Activated CD4-positive, CD25-positive, alpha-beta regulatory T cell treated with anti-CD3 and anti-CD28 coated beads, Interleukin-2, amount 50 U/mL, for 24 hours (primary cell): ENCODE measurements around the gene SWT1.
"Not testable (repeated sequence)": the region's sequence is repeated elsewhere in the genome, so short reads cannot be mapped to it uniquely, and the experiment has no call there.

ENCODE experiments used
- ATAC-seq, 2 donors: fragments of 150-1000 bp; cut with Tn5 transposase; one replicate each; pipeline ENCODE4 v1.10.0; 2021; ENCODE audit warnings: mild to moderate bottlenecking in 1 of 2, moderate library complexity in 1 of 2

The SWT1 gene

DNA sequence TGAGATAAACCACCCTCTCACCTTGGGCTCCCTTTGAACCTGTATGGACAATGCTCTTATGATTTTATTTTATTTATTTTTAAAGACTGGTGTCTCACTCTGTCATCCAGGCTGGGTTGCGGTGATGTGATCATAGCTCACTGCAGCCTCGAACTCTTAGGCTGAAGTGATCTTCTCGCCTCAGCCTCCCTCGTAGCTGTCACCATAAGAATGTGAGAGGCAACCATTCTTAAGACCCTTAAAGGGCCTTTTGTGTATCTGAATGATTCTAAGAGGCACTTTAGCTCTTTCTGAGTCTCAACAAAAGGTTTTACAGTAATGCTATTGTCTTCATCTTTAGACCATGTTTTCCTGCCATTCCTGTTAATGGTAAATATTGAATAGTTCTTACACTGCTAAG lies 93.1 kb downstream of the SWT1 start:
- ATAC-seq = no peak

DNA sequence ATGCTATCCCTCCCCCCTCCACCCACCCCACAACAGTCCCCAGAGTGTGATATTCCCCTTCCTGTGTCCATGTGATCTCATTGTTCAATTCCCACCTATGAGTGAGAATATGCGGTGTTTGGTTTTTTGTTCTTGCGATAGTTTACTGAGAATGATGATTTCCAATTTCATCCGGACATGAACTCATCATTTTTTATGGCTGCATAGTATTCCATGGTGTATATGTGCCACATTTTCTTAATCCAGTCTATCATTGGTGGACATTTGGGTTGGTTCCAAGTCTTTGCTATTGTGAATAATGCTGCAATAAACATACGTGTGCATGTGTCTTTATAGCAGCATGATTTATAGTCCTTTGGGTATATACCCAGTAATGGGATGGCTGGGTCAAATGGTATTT lies 95.0 kb downstream of the SWT1 start:
- ATAC-seq = not testable (repeated sequence)

DNA sequence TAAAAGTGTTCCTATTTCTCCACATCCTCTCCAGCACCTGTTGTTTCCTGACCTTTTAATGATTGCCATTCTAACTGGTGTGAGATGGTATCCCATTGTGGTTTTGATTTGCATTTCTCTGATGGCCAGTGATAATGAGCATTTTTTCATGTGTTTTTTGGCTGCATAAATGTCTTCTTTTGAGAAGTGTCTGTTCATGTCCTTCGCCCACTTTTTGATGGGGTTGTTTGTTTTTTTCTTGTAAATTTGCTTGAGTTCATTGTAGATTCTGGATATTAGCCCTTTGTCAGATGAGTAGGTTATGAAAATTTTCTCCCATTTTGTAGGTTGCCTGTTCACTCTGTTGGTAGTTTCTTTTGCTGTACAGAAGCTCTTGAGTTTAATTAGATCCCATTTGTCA lies 95.4 kb downstream of the SWT1 start:
- not testable (repeated sequence) for ATAC-seq

DNA sequence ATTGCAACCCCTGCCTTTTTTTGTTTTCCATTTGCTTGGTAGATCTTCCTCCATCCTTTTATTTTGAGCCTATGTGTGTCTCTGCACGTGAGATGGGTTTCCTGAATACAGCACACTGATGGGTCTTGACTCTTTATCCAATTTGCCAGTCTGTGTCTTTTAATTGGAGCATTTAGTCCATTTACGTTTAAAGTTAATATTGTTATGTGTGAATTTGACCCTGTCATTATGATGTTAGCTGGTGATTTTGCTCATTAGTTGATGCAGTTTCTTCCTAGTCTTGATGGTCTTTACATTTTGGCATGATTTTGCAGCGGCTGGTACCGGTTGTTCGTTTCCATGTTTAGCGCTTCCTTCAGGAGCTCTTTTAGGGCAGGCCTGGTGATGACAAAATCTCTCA lies 98.6 kb downstream of the SWT1 start:
- ATAC-seq = not testable (repeated sequence)

DNA sequence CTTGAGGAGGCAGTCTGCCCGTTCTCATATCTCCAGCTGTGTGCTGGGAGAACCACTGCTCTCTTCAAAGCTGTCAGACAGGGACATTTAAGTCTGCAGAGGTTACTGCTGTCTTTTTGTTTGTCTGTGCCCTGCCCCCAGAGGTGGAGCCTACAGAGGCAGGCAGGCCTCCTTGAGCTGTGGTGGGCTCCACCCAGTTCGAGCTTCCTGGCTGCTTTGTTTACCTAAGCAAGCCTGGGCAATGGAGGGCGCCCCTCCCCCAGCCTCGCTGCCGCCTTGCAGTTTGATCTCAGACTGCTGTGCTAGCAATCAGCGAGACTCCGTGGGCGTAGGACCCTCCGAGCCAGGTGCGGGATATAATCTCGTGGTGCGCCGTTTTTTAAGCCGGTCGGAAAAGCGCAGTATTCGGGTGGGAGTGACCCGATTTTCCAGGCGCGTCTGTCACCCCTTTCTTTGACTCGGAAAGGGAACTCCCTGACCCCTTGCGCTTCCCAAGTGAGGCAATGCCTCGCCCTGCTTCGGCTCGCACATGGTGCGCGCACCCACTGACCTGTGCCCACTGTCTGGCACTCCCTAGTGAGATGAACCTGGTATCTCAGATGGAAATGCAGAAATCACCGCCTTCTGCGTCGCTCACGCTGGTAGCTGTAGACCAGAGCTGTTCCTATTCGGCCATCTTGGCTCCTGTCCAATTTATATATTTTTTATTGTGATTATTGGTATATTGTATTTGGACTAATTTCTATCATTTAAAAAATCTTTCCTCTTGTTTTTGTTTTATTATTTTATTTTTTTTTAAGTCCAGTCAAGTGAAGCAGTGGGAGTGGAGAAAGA lies 100.4 kb downstream of the SWT1 start:
- ATAC-seq = not testable (repeated sequence)

DNA sequence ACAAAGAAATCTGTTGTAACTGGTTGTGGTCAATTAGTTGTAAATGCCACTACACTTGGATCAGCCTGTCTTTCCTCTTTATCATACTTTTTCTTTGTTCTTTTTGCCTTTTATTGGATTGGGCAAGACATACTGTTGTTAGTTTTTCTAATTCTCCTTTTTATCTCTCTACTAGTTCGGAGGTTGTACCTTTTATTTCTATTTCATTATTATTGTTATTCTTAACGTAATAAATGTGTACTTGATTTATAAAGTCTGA lies 100.9 kb downstream of the SWT1 start:
- ATAC-seq = no peak

DNA sequence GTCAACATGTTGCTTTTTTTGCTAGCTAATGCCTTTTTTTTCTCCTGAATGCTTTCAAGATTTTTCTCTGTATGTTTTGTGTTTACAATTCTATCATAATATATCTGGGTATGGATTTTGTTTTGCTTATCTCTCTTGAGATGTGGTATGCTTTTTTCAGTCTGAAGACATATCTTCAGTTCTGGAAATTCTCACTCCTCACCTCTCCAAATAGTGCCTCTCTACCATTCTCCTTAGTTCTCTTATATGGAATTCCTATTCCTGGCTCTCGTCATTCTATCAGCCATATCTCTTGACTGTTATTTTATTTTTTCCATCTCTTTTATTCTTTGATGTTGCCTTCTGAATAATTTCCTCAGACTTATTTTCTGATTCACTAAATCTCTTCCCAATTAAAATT lies 101.7 kb downstream of the SWT1 start:
- no peak for ATAC-seq

DNA sequence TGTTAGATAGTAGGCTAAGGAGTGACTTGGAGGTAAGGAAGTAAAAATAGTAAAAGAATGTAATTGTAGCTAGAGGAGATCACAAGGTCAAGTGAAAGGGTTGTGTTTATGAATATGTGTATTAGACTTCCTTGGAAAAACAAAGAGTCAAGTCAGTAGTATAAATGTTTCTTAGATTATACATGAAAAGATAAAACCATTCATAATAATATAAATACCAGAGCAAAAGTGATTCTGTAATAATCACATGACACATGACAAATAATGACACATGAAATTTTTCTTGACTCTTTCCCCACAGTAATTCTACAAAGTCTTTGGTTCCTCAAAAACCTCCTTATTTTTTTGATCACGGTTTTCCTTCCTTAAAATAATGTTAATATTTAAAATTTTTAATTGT lies 103.6 kb downstream of the SWT1 start:
- ATAC-seq = no peak

DNA sequence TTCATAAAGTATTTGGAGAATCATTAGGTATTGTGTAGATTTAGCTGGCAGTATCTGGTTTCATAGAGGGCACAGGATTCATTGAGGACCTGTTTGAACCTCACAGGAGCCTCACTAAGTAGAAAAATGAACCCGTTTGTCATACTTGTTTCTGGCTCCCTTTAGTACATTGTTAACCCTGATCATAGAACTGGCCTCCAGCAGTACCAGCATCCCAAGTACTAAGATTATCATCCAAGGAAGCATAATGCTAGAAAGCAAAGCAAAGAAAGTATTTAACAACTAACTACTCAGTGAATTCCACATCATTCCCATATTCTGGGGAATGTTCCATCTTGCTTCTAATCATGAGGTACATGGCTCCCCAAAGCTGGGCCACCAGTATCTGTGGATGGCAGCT lies 105.2 kb downstream of the SWT1 start:
- ATAC-seq = no peak

DNA sequence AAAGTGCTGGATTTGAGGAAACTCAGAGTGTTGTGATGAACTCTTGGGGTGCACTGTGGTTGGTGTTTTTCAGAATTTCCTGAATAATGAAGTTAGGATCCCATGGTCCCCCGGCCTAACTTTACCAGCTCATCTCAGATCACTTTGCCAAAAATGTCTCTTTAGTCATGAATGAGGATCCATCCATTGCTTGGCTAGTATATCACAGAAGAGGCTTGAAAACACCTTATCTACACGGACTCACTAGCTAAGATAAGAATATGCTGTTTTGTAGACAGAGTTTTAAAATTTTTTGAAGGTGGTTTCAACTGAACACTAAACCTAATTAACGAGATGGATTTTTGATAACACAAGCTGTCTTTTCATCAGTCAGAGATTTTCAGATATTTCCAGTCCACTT lies 106.3 kb downstream of the SWT1 start:
- ATAC-seq = no peak

DNA sequence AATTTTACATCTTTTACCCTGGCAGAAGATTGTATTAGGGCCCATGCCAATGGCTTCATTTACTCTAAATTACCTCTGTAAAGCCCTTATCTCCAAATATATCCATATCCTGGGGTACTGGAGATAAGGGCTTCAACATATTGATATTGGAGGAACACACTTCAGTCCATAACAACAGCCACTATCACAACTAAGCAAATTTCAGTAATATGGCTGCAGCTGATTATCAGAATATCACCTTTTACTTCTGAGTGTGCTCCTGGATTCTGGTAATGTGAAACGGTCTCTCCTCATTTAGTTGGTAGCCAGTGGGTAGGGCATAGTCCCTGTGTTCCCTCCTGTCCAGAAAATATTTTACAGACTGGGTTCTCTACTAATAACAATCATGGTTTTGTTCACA lies 106.8 kb downstream of the SWT1 start:
- ATAC-seq = no peak

DNA sequence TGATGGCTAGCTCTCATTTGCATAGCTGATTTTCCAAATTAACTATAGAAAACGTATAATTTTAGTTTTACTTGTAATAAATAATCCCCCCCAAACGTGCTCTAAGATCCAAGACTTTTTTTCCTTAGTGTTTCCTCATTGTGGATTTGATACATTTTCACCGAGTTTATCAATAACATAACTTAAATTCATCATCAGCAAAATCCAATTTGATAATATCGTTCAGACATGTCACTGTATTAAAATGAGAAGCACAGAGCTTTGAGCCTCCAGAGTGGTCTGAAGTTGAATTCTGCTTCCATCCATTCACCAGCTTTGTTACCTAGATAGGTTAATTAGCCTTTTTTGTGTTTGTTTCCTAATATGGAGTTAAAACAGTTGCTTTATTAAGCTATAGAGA lies 108.3 kb downstream of the SWT1 start:
- no peak for ATAC-seq

DNA sequence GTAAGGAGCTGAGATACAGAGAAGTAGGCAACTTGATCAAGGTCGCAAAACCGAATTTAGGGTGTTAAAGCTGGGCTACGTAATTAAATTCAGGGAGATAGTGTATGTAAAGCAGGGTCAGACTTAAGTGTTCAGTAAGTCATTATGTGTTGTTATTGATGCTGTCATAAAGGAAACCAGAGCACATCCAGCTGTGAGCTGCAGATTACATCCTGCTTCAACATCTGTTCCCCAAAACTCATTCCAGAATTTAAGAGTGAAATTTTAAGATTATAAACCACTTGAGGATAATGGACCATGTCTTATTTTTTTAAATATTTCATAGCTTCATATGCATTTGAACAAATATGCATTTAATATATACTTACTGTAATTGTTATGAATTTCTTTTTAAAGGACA lies 110.3 kb downstream of the SWT1 start:
- no peak for ATAC-seq

DNA sequence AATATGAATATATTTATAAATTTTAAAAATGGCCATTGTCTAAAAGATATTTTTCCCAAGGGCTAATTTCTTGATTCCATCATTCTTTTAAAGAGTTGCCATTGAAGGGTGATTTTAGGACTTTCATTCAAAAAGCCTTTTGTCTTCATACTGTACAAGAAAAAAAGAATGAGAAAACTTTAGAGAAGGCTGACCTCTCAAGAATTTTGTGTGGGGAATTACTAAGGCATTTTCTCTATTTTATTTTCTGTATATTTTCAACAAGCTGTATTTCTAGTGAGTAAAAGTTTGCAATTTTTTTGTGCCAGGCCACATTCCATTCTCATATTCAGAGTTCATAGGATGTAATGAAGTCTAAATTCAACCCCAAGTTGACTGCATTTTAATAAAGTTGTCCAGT lies 110.7 kb downstream of the SWT1 start:
- no peak for ATAC-seq

DNA sequence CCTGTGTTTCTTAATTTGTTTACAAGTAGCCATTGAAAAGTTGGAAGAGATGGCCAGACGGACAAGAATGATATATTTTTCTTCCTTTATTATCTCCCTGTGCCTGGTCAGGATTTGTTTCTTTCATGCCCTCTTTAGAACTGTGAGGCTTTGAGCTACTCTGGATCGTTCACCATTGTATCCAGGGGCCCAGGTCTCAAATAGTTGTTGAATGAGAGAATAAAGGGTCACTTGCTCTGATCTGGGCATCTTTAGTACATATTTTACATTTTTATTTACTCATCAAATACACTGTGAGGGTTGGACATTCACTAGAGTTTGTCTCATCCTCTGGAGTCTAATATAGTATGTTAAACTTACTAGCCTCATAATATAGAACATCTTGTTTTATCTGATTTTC lies 111.4 kb downstream of the SWT1 start:
- no peak for ATAC-seq

DNA sequence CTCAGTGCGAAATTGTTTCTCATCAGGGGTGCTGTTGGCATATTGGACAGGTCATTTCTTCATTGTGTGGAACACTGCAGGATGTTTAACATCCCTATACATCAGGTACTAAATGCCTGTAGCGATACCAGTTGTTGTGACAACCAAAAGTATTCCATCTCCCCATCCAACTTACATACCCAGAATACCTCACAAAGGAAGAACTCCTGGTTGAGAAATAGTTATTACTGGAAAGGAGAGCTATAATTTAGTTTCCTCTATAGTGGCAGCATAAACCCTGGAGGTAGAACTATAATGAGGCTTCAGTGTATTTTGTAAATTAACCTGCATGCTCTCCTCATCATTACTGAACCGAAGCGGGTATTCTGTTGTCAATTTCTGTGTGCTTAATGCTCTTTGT lies 115.0 kb downstream of the SWT1 start:
- ATAC-seq = no peak

DNA sequence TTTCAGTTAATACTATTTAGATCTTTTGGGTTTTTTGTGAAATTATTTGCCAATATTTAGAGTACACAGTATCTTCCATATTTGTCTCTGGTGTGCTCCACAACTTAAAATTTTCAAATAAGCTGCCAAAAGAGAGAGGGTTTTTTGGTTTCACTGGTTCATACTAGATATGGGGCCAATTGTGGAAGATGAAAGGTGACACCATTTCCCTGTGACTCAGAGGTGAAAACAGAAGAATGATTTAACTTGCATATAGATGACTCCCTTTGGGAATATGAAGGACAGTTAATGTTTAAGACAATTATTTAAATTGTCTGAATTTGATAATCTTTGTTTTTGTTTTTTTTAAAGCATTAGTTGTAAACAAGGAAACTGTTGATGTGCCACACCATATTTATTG lies 122.6 kb downstream of the SWT1 start:
- ATAC-seq = no peak

DNA sequence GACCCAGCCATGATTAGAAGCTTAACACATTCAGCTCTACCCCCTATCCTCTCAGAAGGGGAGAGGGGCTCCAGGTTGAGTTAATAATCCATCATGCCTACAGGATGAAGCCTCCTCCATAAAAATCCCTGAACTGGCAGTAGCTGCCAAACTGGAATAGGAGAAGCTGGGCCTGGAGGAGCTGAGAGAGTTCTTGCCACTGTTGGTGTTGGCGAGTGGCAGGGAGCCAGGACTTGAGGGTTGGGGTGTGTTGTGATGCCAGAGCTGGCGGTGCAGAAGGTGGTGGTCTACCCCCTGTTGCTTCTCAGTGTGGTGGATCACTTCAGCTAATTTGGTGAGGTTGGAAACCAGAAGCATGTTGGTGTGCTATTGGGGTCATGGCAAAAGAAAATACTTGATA lies 123.6 kb downstream of the SWT1 start:
- no peak for ATAC-seq

DNA sequence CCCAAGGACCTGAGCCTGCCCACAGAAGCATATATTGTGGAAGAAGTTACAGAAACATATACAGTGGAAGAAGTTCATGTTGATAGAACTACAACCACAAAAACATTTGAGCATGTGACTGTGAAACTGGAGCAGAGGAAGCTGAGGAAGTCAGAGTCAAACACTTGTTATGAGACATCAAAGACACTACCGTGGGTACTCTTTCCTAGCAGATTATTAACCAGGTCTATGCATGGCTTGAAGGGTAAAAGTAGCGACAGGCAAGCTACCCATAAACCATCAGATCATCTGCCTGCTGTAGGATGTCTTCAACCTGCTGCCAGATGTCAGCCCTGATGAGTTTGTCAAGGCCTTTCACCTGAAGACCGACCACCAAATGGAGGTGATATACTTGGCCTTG lies 124.3 kb downstream of the SWT1 start:
- peak; percentile 72 to 76 for ATAC-seq

DNA sequence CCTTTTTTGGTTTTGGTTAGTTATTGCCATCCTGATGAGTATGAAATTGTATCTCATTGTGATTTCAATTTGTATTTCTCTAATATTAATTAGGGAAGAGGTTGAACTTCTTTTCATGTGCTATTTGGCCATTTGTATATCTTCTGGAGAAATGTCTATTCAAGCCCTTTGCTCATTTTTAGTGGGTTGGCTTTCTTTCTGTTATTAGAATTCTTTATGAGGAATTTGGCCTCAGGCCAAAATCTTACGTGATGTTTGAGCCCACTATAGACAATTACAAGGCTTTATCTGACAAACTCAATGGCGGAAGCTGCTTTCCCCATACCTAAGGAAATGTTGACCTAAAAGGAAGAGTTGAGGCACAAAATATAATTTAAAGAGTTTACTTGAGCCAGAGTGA lies 127.1 kb downstream of the SWT1 start:
- ATAC-seq = no peak

DNA sequence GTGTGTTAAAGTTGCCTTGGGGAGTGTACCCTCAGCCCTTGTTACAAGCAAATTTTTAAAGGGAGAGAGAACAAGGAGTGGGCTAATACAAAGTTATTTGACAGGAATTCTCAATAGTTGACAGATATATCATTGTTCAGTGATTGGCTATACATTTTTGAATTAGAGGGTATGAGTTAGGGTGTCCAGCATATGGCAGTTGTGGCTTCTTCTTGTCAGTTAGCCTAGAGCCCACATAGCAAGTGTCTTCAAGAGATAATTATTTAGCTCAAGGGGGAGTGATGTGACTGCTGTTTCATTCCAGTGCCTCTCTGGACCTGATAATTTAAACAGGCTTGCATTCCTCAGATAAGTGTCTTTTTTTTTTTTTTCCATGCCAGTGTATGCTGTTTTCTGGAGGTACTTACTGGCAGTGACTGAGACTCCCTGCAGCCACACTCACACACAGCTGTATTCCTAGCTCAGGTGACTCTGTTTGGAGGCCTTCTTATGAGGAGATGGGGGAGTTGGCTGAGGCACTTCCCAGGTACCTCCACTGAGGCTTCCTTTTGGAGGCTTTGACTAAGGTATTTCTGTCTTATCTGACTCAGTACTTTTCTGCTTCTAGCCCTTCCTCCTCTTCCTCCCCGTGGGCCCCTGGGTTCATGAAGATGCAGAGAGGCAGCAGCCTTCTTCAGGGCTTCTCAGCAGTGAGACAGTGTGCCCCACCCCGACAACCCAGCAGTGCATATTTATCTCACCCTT lies 127.7 kb downstream of the SWT1 start:
- ATAC-seq = no peak

DNA sequence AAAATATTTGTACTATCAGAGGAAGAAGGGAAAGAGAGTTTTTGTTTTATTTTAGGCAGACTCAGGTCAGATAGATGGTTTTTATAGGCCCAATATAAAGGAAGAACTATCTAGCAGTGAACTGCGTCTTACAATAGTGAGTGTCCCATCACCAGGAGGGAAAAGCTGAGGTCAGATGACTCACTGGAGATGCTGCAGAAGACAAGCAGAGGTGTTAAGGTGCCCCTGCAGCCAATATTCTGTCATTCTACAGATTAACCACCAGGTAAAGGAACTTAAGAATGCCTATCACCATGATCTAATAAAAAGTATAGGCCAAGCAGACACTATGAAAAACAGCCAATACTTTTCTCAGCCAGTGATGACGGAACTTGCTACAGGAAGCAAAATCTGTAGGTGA lies 130.5 kb downstream of the SWT1 start:
- ATAC-seq = peak in 1 of 2 donors; percentile 31

DNA sequence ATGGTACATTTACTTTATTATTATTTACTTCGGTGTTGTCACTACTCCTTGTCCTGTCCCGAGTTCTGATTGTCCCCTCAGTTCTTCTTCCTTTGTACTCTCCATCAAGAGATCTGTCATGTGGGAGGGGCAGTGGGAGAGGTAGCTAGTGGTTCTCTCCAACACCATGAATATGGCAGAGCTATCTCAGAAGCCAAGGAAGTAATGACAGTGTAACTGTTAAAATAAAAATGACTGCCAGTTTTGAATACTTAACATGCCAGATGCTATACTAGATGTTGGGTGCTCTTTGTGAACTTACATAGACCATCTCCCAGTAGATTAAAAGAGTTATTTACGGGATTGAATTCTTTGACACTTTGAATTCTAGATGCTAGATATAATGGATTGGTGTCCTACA lies 131.5 kb downstream of the SWT1 start:
- ATAC-seq = no peak

DNA sequence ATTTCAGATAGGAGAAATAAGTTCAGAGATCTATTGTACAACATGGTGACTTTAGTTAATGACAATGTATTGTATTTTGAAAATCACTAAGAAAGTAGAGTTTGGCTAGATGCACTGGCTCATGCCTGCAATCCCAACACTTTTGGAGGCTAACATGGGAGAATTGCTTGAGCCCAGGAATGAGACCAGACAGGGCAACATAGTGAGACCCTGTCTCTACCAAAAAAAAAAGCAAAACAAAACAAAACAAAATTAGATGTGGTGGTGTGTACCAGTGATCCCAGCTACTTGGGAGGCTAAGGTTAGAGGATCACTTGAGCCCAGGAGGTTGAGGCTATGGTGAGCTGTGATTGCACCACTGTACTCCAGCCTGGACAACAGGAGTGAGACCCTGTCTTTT lies 132.9 kb downstream of the SWT1 start:
- no peak for ATAC-seq

DNA sequence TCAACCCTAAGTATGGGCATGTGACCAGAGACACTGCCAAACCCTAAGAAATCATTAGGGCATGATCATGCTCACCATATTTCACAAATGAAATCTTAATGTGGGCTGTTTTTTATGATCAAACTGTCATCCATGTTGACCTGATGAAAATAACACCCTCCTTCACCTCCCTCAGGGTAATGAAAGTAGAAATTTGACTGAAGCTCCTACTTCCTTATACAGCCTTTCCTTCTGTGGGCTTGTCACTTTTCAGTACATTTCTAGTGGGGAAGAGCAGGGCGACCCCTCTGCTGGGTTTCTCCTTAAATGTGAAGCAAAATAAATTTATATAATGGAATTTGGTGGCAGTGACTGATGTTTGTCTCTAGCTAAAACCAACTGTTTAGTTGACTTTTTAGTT lies 134.2 kb downstream of the SWT1 start:
- ATAC-seq = no peak
